CD4-positive, alpha-beta memory T cell (primary cell): ENCODE results near the gene TSGA10. TPM values are rescaled to one million over a fixed set of nuclear protein-coding genes. Genes with fewer than 3 reads are reported as not detected.
A peak's percentile ranks its signal among the peaks of the same experiment; 100 is the strongest.
"Not testable (repeated sequence)": the region's sequence is repeated elsewhere in the genome, so short reads cannot be mapped to it uniquely, and the experiment has no call there.

Experiments used
- CTCF ChIA-PET: fragments of 350-600 bp; sonication (Branson Sonifier 250); formaldehyde crosslinking; loops from one replicate; lab custom pipeline; 2021; ENCODE audit warnings: inconsistent platforms; ENCODE audit not compliant: partially characterized antibody; lab: Charles Lee
- POLR2A ChIA-PET: fragments of 350-600 bp; sonication (Branson Sonifier 250); formaldehyde crosslinking; loops from one replicate; lab custom pipeline; 2021; ENCODE audit not compliant: partially characterized antibody; lab: Charles Lee
- DNase-seq, 5 donors: peaks; one replicate each; pipeline versions ENCODE4 v3.0.0 to v3.0.0-alpha.2; 2020 to 2022; ENCODE audit warnings: mixed read lengths in 1 of 5
- H3K27ac ChIP-seq: one replicate; pipeline ENCODE4 v1.7.0; 2013; ENCODE audit warnings: low read depth, low read length
- H3K27me3 ChIP-seq: 2 replicates; pipeline ENCODE4 v1.7.0; 2013; ENCODE audit warnings: mild to moderate bottlenecking, low read length, moderate library complexity; ENCODE audit not compliant: insufficient read depth
- H3K36me3 ChIP-seq: 2 replicates; pipeline ENCODE4 v1.7.0; 2013; ENCODE audit warnings: mild to moderate bottlenecking, low read length, moderate library complexity; ENCODE audit not compliant: insufficient read depth
- H3K4me1 ChIP-seq: 2 replicates; pipeline ENCODE4 v1.7.0; 2013; ENCODE audit warnings: mild to moderate bottlenecking, low read length, moderate library complexity; ENCODE audit not compliant: insufficient read depth
- H3K4me3 ChIP-seq, 2 donors: one replicate each; pipeline ENCODE4 v1.7.0; 2013; ENCODE audit warnings: low read length in 2 of 2, mild to moderate bottlenecking in 1 of 2
- H3K9me3 ChIP-seq, 2 donors: one replicate each; pipeline ENCODE4 v1.7.0; 2013; ENCODE audit warnings: low read length in 2 of 2, control low read depth in 1 of 2; ENCODE audit not compliant: control insufficient read depth in 1 of 2
- H3K27ac Mint-ChIP-seq, 7 donors: one replicate each; pipeline ENCODE4 v1.8.0; 2020 to 2021; ENCODE audit warnings: mixed read lengths in 7 of 7, mild to moderate bottlenecking in 6 of 7, inconsistent platforms in 3 of 7, moderate library complexity in 3 of 7
- H3K27me3 Mint-ChIP-seq, 2 donors: one replicate each; pipeline ENCODE4 v1.8.0; 2020 to 2021; ENCODE audit warnings: mixed read lengths in 2 of 2
- H3K36me3 Mint-ChIP-seq, 2 donors: one replicate each; pipeline ENCODE4 v1.8.0; 2020 to 2021; ENCODE audit warnings: mixed read lengths in 2 of 2, inconsistent platforms in 1 of 2, mild to moderate bottlenecking in 1 of 2
- H3K4me1 Mint-ChIP-seq, 4 donors: one replicate each; pipeline ENCODE4 v1.8.0; 2020 to 2021; ENCODE audit warnings: mixed read lengths in 4 of 4, mild to moderate bottlenecking in 1 of 4
- H3K4me3 Mint-ChIP-seq, 8 donors: one replicate each; pipeline ENCODE4 v1.8.0; 2020 to 2021; ENCODE audit warnings: mixed read lengths in 8 of 8, mild to moderate bottlenecking in 7 of 8, moderate library complexity in 6 of 8, inconsistent platforms in 3 of 8
- H3K9me3 Mint-ChIP-seq, 8 donors: one replicate each; pipeline ENCODE4 v1.8.0; 2020 to 2021; ENCODE audit warnings: mixed read lengths in 8 of 8, mild to moderate bottlenecking in 5 of 8, inconsistent platforms in 3 of 8, moderate library complexity in 1 of 8
- intact Hi-C: fragments of 100-400 bp; cut with micrococcal nuclease; formaldehyde crosslinking; loops from one replicate; pipeline ENCODE4 v1.15.1; 2023
- polyA plus RNA-seq, 2 donors: library from polyadenylated mRNA; unstranded; fragments of 300-500 nt; fragmentation: Illumina TruSeq; gene quantifications; one replicate each; pipeline ENCODE4 v1.2.3, GENCODE V29; 2021
- total RNA-seq, 2 experiments: library from RNA; stranded (reverse); gene quantifications; one replicate each; pipeline ENCODE4 v1.2.3, GENCODE V29; 2021

Gene TSGA10
- total and polyA plus RNA-seq, 4 experiments from 2014 or later: 17.0 to 22.6 (median 19.0) TPM

- POLR2A ChIA-PET: interaction anchor here (0.6 to 2.6 kb wide), 24 partner anchors 11 to 1144 kb away, joined by 3 to 112 read pairs (median 4); partner anchors contain the start of genes COA5, EIF5B, LIPT1 and MITD1
- Mint-ChIP-seq H3K4me3 (peak overlapping the region; percentile 93 to 99 (median 96)), H3K27ac (peak overlapping the region; percentile 96 to 99 (median 98)), H3K4me1 (peaks cover 11 to 31% (median 17%) of the 10 kb centered on the region in 4 donors), H3K9me3 (peaks cover 0 to 10% (median 0%) of the 10 kb centered on the region in 8 donors), H3K36me3 (peaks cover 12 to 14% of the 10 kb centered on the region in 2 donors), H3K27me3 (no peaks in the 10 kb centered on the region)
- Histone ChIP-seq H3K4me1 (peaks cover 18% of the 10 kb centered on the region), H3K27me3 (no peaks in the 10 kb centered on the region), H3K9me3 (no peaks in the 10 kb centered on the region), H3K36me3 (no peaks in the 10 kb centered on the region), H3K27ac (peak overlapping the region; percentile 86), H3K4me3 (peak overlapping the region; percentile 50 to 97)
- peak in 1 of 5 donors; percentile 5 for DNase-seq
- intact Hi-C loops: loop anchor here (2.0 kb wide), 1 partner anchor 73 kb away; no protein-coding TSS in a partner anchor
- CTCF ChIA-PET: interaction anchor here (0.9 to 3.2 kb wide), 5 partner anchors 14 to 197 kb away, joined by 3 to 20 read pairs (median 3); partner anchors contain the start of genes EIF5B, LIPT1 and TSGA10
These were observed 14.5 kb downstream of the TSGA10 start for GRCh38 chr2:99140056-99140859.

DNA sequence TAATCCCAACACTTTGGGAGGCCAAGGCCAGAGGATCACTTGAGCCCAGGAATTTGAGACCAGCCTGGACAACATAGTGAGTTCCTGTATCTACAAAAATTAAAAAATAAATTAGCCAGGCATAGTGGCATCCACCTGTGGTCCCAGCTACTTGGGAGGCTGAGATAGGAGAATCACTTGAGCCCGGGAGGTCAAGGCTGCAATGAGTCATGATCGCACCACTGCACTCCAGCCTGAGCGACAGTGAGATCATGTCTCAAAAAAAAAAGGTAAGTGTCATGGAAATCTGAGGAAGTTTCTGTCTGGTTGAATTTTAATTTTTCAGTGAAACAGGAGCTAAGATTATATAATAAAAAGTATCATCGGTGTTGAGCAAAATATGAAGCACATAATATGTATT lies 15.7 kb downstream of the TSGA10 start:
- peaks cover 10 to 24% of the 10 kb centered on the region in 2 donors for H3K36me3 Mint-ChIP-seq
- H3K4me1 ChIP-seq: peaks cover 18% of the 10 kb centered on the region
- POLR2A ChIA-PET: interaction anchor here (0.6 to 2.4 kb wide), 2 partner anchors 16 to 174 kb away, joined by 3 to 6 read pairs; partner anchors contain the start of genes LIPT1 and TSGA10

DNA sequence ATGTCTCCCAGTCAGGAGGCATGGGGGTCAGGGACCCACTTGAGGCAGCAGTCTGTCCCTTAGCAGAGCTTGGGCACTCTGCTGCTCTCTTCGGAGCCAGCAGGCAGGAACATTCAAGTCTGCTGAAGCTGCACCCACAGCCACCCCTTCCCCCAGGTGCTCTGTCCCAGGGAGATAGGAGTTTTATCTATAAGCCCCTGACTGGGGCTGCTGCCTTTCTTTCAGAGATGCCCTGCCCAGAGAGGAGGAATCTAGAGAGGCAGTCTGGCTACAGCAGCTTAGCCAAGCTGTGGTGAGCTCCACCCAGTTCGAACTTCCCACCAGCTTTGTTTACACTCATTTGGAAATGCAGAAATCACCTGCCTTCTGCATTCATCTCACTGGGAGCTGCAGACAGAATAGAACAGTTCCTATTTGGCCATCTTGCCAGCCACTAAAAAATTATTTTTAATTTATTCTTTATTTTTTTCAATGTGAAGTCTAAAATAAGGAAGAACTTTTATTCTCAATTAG lies 19.6 kb downstream of the TSGA10 start:
- H3K27ac Mint-ChIP-seq, H3K27ac ChIP-seq, H3K4me1 ChIP-seq, intact Hi-C loops, H3K4me3 ChIP-seq, H3K27me3 Mint-ChIP-seq, CTCF ChIA-PET, H3K36me3 ChIP-seq, H3K4me3 Mint-ChIP-seq, H3K27me3 ChIP-seq, H3K9me3 ChIP-seq, DNase-seq: not testable (repeated sequence)
- Mint-ChIP-seq H3K4me1 (peaks cover 0 to 14% (median 7%) of the 10 kb centered on the region in 4 donors), H3K9me3 (peaks cover 0 to 55% (median 41%) of the 10 kb centered on the region in 8 donors), H3K36me3 (peaks cover 8 to 36% of the 10 kb centered on the region in 2 donors)
- POLR2A ChIA-PET: interaction anchor here (1.6 kb wide), 1 partner anchor 20 kb away, joined by 5 read pairs; the partner anchor contains the start of genes LIPT1 and TSGA10

More for the DNA sequence above, 15.7 kb downstream of the TSGA10 start:
- no peak for DNase-seq
- Histone ChIP-seq H3K27ac (no peak overlapping the region), H3K27me3 (no peaks in the 10 kb centered on the region), H3K36me3 (no peaks in the 10 kb centered on the region), H3K9me3 (no peaks in the 10 kb centered on the region), H3K4me3 (no peak overlapping the region)
- Mint-ChIP-seq H3K9me3 (peaks cover 0 to 17% (median 5%) of the 10 kb centered on the region in 8 donors), H3K4me1 (peaks cover 11 to 31% (median 18%) of the 10 kb centered on the region in 4 donors), H3K27me3 (no peaks in the 10 kb centered on the region), H3K4me3 (peak overlapping the region in 3 of 8 donors; percentile 11 to 35 (median 31)), H3K27ac (peak overlapping the region in 1 of 7 donors; percentile 59)
- CTCF ChIA-PET: no interaction called here
- intact Hi-C loops: no loop called here

- H3K27me3 ChIP-seq: no peaks in the 10 kb centered on the region
- H3K27ac ChIP-seq: no peak overlapping the region
- peaks cover 0 to 3% of the 10 kb centered on the region in 2 donors for H3K9me3 ChIP-seq
- H3K4me1 Mint-ChIP-seq: no peaks in the 10 kb centered on the region
- H3K4me3 Mint-ChIP-seq: no peak overlapping the region
- H3K9me3 Mint-ChIP-seq: peaks cover 3 to 88% (median 71%) of the 10 kb centered on the region in 8 donors
- no peaks in the 10 kb centered on the region for H3K27me3 Mint-ChIP-seq
- no peak for DNase-seq
- H3K4me1 ChIP-seq: no peaks in the 10 kb centered on the region
- no peaks in the 10 kb centered on the region for H3K36me3 ChIP-seq
- no peak overlapping the region for H3K27ac Mint-ChIP-seq
- peaks cover 39 to 61% of the 10 kb centered on the region in 2 donors for H3K36me3 Mint-ChIP-seq
- intact Hi-C loops: no loop called here
- H3K4me3 ChIP-seq: no peak overlapping the region
- POLR2A ChIA-PET: no interaction called here
- CTCF ChIA-PET: no interaction called here
These were observed 26.8 kb downstream of the TSGA10 start for GRCh38 chr2:99127981-99128380.

DNA sequence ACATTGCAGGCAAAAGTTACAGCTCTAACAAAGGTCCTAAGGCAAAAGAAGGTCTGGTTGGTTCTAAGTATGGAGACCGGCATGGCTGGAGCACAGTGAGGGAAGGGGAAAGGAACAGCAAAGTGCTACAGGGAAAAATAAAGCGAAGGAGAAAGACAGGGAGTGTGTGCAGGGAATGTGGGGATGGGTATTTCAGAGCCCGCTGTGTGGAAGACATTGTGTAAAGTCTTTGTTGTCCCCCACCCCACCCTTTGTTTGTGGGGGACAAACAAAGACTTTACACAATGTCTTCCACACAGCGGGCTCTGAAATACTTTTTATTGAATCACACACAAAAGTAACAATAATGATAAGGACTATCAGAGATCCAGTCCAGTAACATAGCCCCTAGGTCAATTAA lies 42.1 kb downstream of the TSGA10 start:
- no peaks in the 10 kb centered on the region for H3K9me3 Mint-ChIP-seq
- no peaks in the 10 kb centered on the region for H3K27me3 ChIP-seq
- no peak overlapping the region for H3K4me3 ChIP-seq
- H3K4me1 ChIP-seq: no peaks in the 10 kb centered on the region
- H3K36me3 ChIP-seq: no peaks in the 10 kb centered on the region
- ChIA-PET POLR2A (no interaction called here), CTCF (no interaction called here)
- no peaks in the 10 kb centered on the region for H3K4me1 Mint-ChIP-seq
- H3K27me3 Mint-ChIP-seq: no peaks in the 10 kb centered on the region
- peaks cover 0 to 5% of the 10 kb centered on the region in 2 donors for H3K36me3 Mint-ChIP-seq
- no peaks in the 10 kb centered on the region for H3K9me3 ChIP-seq
- H3K4me3 Mint-ChIP-seq: no peak overlapping the region
- H3K27ac ChIP-seq: no peak overlapping the region
- H3K27ac Mint-ChIP-seq: no peak overlapping the region
- intact Hi-C loops: no loop called here
- DNase-seq: no peak

- Histone ChIP-seq H3K27ac (no peak overlapping the region), H3K27me3 (no peaks in the 10 kb centered on the region), H3K4me3 (no peak overlapping the region), H3K36me3 (no peaks in the 10 kb centered on the region), H3K9me3 (no peaks in the 10 kb centered on the region), H3K4me1 (no peaks in the 10 kb centered on the region)
- no peak overlapping the region for H3K4me3 Mint-ChIP-seq
- H3K27me3 Mint-ChIP-seq: no peaks in the 10 kb centered on the region
- POLR2A ChIA-PET: no interaction called here
- H3K9me3 Mint-ChIP-seq: no peaks in the 10 kb centered on the region
- H3K27ac Mint-ChIP-seq: no peak overlapping the region
- CTCF ChIA-PET: no interaction called here
- no peaks in the 10 kb centered on the region for H3K4me1 Mint-ChIP-seq
- no peak for DNase-seq
- intact Hi-C loops: no loop called here
- H3K36me3 Mint-ChIP-seq: peaks cover 0 to 5% of the 10 kb centered on the region in 2 donors
These were observed 42.8 kb downstream of the TSGA10 start for GRCh38 chr2:99111945-99112344.

- Mint-ChIP-seq H3K4me3 (no peak overlapping the region), H3K9me3 (no peaks in the 10 kb centered on the region), H3K36me3 (peaks cover 0 to 5% of the 10 kb centered on the region in 2 donors), H3K4me1 (no peaks in the 10 kb centered on the region), H3K27ac (no peak overlapping the region), H3K27me3 (no peaks in the 10 kb centered on the region)
- no peaks in the 10 kb centered on the region for H3K4me1 ChIP-seq
- ChIA-PET POLR2A (no interaction called here), CTCF (no interaction called here)
- no peak overlapping the region for H3K4me3 ChIP-seq
- DNase-seq: no peak
- H3K9me3 ChIP-seq: no peaks in the 10 kb centered on the region
- intact Hi-C loops: no loop called here
- H3K27ac ChIP-seq: no peak overlapping the region
- no peaks in the 10 kb centered on the region for H3K27me3 ChIP-seq
- no peaks in the 10 kb centered on the region for H3K36me3 ChIP-seq
These were observed 43.5 kb downstream of the TSGA10 start for GRCh38 chr2:99111236-99111635.
